HEK293 (cell line): ENCODE data around the gene CPN1.

Source experiments
- CTCF ChIA-PET: fragments of 350-600 bp; formaldehyde crosslinking; extraction: SDS; loops from one replicate; lab custom pipeline; 2021; ENCODE audit warnings: antibody characterized with exemption; lab: Yijun Ruan, JAX
- POLR2A ChIA-PET: fragments of 300-600 bp; formaldehyde crosslinking; extraction: SDS; loops from one replicate; lab custom pipeline; 2020; ENCODE audit warnings: antibody characterized with exemption, inconsistent platforms; lab: Yijun Ruan, JAX
- H3K27ac ChIP-seq: fragments of 200-500 bp; sonication (Bioruptor generic); 2 replicates; pipeline ENCODE4 v1.5.1; 2014; ENCODE audit warnings: low read depth, low read length, control low read depth, inconsistent platforms; ENCODE audit errors: extremely low read depth
- H3K36me3 ChIP-seq, 2 experiments: fragments of 200-500 bp in 1 of 2; sonication (Bioruptor generic) in 1 of 2; 1 replicate in 1 of 2; 2 replicates in 1 of 2; pipeline ENCODE4 v1.5.1; 2014 to 2017; ENCODE audit warnings: inconsistent platforms in 2 of 2, low read length in 2 of 2; ENCODE audit not compliant: control insufficient read depth in 2 of 2, insufficient read depth in 1 of 2
- H3K4me1 ChIP-seq: fragments of 200-500 bp; sonication (Bioruptor generic); 2 replicates; pipeline ENCODE4 v1.5.1; 2014; ENCODE audit warnings: mild to moderate bottlenecking, low read length, inconsistent platforms; ENCODE audit not compliant: control insufficient read depth, insufficient read depth
- H3K4me3 ChIP-seq: 2 replicates; pipeline ENCODE4 v1.5.1; 2011; ENCODE audit warnings: low read depth, mild to moderate bottlenecking, control low read depth, low read length, moderate library complexity
- H3K9me3 ChIP-seq: fragments of 200-500 bp; sonication (Bioruptor generic); 2 replicates; pipeline ENCODE4 v1.5.1; 2014; ENCODE audit warnings: low read depth, low read length, inconsistent platforms; ENCODE audit not compliant: control insufficient read depth, insufficient read depth
- BCL6B ChIP-seq: fragments of 450-650 bp; formaldehyde crosslinking; IDR thresholded peaks from 2 replicates; pipeline ENCODE4 v1.5.1; 2017; ENCODE audit warnings: missing biosample characterization, missing genetic modification characterization
- CTCF ChIP-seq: fragments of 450-650 bp; formaldehyde crosslinking; IDR thresholded peaks from 2 replicates; pipeline ENCODE4 v1.5.1; 2016; ENCODE audit warnings: missing biosample characterization, missing genetic modification characterization
- GLI2 ChIP-seq: fragments of 450-650 bp; formaldehyde crosslinking; IDR thresholded peaks from 2 replicates; pipeline ENCODE4; 2017; ENCODE audit warnings: missing biosample characterization, missing genetic modification characterization, low read depth, borderline replicate concordance
- KLF10 ChIP-seq: fragments of 450-650 bp; IDR thresholded peaks from 2 replicates; pipeline ENCODE4 v1.5.1; 2018; ENCODE audit warnings: missing biosample characterization, mild to moderate bottlenecking, missing genetic modification characterization
- KLF16 ChIP-seq: fragments of 450-650 bp; formaldehyde crosslinking; IDR thresholded peaks from 2 replicates; pipeline ENCODE4 v1.5.1; 2017; ENCODE audit warnings: missing biosample characterization, missing genetic modification characterization
- SETDB1 ChIP-seq: IDR thresholded peaks from one replicate; pipeline ENCODE4 v1.6.1; 2017; ENCODE audit warnings: mild to moderate bottlenecking, low read length, moderate library complexity, mixed read lengths; ENCODE audit not compliant: insufficient read length
- ZBTB21 ChIP-seq: fragments of 450-650 bp; formaldehyde crosslinking; IDR thresholded peaks from 2 replicates; pipeline ENCODE4 v1.5.1; 2017; ENCODE audit warnings: missing biosample characterization, missing genetic modification characterization
- ZBTB48 ChIP-seq: fragments of 450-650 bp; formaldehyde crosslinking; IDR thresholded peaks from 2 replicates; pipeline ENCODE4 v1.5.1; 2016; ENCODE audit warnings: missing biosample characterization, missing genetic modification characterization
- ZFP37 ChIP-seq: fragments of 450-650 bp; formaldehyde crosslinking; IDR thresholded peaks from 2 replicates; pipeline ENCODE4 v1.5.1; 2016; ENCODE audit warnings: missing biosample characterization, missing genetic modification characterization
- ZNF10 ChIP-seq: fragments of 450-650 bp; formaldehyde crosslinking; IDR thresholded peaks from 2 replicates; pipeline ENCODE4 v1.5.1; 2017; ENCODE audit warnings: missing biosample characterization, missing genetic modification characterization
- ZNF114 ChIP-seq: fragments of 450-650 bp; formaldehyde crosslinking; IDR thresholded peaks from 2 replicates; pipeline ENCODE4 v1.5.0; 2017; ENCODE audit warnings: missing biosample characterization, missing genetic modification characterization
- ZNF132 ChIP-seq: fragments of 450-650 bp; formaldehyde crosslinking; IDR thresholded peaks from 2 replicates; pipeline ENCODE4 v1.5.1; 2017; ENCODE audit warnings: missing biosample characterization, missing genetic modification characterization, borderline replicate concordance
- ZNF19 ChIP-seq: fragments of 450-650 bp; formaldehyde crosslinking; IDR thresholded peaks from 2 replicates; pipeline ENCODE4; 2016; ENCODE audit warnings: missing biosample characterization, missing genetic modification characterization, low read depth
- ZNF211 ChIP-seq: fragments of 450-650 bp; formaldehyde crosslinking; IDR thresholded peaks from 2 replicates; pipeline ENCODE4 v1.5.1; 2016; ENCODE audit warnings: low read depth, missing biosample characterization, missing genetic modification characterization
- ZNF221 ChIP-seq: fragments of 450-650 bp; formaldehyde crosslinking; IDR thresholded peaks from 2 replicates; pipeline ENCODE4 v1.5.1; 2017; ENCODE audit warnings: missing biosample characterization, missing genetic modification characterization, borderline replicate concordance
- ZNF223 ChIP-seq: fragments of 450-650 bp; formaldehyde crosslinking; IDR thresholded peaks from 2 replicates; pipeline ENCODE4 v1.5.1; 2016; ENCODE audit warnings: missing biosample characterization, missing genetic modification characterization
- ZNF366 ChIP-seq: fragments of 450-650 bp; formaldehyde crosslinking; conservative IDR thresholded peaks from 2 replicates; pipeline ENCODE4 v1.5.1; 2016; ENCODE audit warnings: missing biosample characterization, missing genetic modification characterization
- ZNF416 ChIP-seq: fragments of 450-650 bp; formaldehyde crosslinking; IDR thresholded peaks from 2 replicates; pipeline ENCODE4 v1.5.1; 2016; ENCODE audit warnings: missing biosample characterization, missing genetic modification characterization
- ZNF521 ChIP-seq: fragments of 450-650 bp; formaldehyde crosslinking; IDR thresholded peaks from 2 replicates; pipeline ENCODE4 v1.5.1; 2017; ENCODE audit warnings: missing biosample characterization, mild to moderate bottlenecking, missing genetic modification characterization
- ZNF544 ChIP-seq: fragments of 450-650 bp; formaldehyde crosslinking; IDR thresholded peaks from 2 replicates; pipeline ENCODE4 v1.5.0; 2017; ENCODE audit warnings: missing biosample characterization, missing genetic modification characterization
- ZNF558 ChIP-seq: fragments of 450-650 bp; formaldehyde crosslinking; IDR thresholded peaks from 2 replicates; pipeline ENCODE4 v1.5.1; 2016; ENCODE audit warnings: missing biosample characterization, missing genetic modification characterization
- ZNF658 ChIP-seq: fragments of 450-650 bp; formaldehyde crosslinking; IDR thresholded peaks from 2 replicates; pipeline ENCODE4; 2016; ENCODE audit warnings: missing biosample characterization, missing genetic modification characterization
- ZNF692 ChIP-seq: fragments of 450-650 bp; formaldehyde crosslinking; IDR thresholded peaks from 2 replicates; pipeline ENCODE4 v1.5.1; 2016; ENCODE audit warnings: missing biosample characterization, missing genetic modification characterization
- ZNF701 ChIP-seq: fragments of 450-650 bp; formaldehyde crosslinking; IDR thresholded peaks from 2 replicates; pipeline ENCODE4 v1.5.1; 2016; ENCODE audit warnings: missing biosample characterization, missing genetic modification characterization
- ZNF777 ChIP-seq: fragments of 450-650 bp; formaldehyde crosslinking; IDR thresholded peaks from 2 replicates; pipeline ENCODE4 v1.5.1; 2017; ENCODE audit warnings: missing biosample characterization, missing genetic modification characterization, borderline replicate concordance
- ZNF837 ChIP-seq: fragments of 450-650 bp; formaldehyde crosslinking; IDR thresholded peaks from 2 replicates; pipeline ENCODE4 v1.5.1; 2016; ENCODE audit warnings: missing biosample characterization, missing genetic modification characterization
- ZSCAN4 ChIP-seq: fragments of 450-650 bp; formaldehyde crosslinking; IDR thresholded peaks from 2 replicates; pipeline ENCODE4 v1.5.1; 2017; ENCODE audit warnings: missing biosample characterization, missing genetic modification characterization
- TF ChIP-seq, protein P1 (sequence below): fragments of 450-650 bp; formaldehyde crosslinking; IDR thresholded peaks from 2 replicates; pipeline ENCODE4 v1.5.1; 2016; ENCODE audit warnings: missing biosample characterization, missing genetic modification characterization

Gene CPN1

DNA sequence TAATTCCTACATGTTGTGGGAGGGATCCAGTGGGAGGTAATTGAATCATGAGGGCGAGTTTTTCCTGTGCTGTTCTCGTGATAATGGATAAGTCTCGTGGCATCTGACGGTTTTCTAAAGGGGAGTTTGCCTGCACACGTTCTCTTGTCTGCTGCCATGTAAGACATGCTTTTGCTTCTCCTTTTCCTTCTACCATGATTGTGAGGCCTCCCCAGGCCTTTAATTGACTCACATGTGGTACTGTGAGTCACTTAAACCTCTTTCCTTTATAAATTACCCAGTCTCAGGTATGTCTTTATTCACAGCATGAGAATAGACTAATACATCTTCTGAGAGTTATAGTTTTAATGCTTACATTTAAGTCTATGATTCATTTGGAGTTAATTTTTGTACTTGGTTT, 22.6 kb upstream of the CPN1 start:
- TF ChIP-seq ZNF544 (tag by site-specific recombination), result no peak
- TF ChIP-seq SETDB1, result no peak
- no peak for TF ChIP-seq ZNF777 (tag by site-specific recombination)
- no peak for TF ChIP-seq BCL6B
- TF ChIP-seq ZFP37, result no peak
- no peak for TF ChIP-seq ZNF366
- no peak for TF ChIP-seq ZNF221 (tag by site-specific recombination)
- no peak for TF ChIP-seq ZNF658
- TF ChIP-seq, protein P1, sequence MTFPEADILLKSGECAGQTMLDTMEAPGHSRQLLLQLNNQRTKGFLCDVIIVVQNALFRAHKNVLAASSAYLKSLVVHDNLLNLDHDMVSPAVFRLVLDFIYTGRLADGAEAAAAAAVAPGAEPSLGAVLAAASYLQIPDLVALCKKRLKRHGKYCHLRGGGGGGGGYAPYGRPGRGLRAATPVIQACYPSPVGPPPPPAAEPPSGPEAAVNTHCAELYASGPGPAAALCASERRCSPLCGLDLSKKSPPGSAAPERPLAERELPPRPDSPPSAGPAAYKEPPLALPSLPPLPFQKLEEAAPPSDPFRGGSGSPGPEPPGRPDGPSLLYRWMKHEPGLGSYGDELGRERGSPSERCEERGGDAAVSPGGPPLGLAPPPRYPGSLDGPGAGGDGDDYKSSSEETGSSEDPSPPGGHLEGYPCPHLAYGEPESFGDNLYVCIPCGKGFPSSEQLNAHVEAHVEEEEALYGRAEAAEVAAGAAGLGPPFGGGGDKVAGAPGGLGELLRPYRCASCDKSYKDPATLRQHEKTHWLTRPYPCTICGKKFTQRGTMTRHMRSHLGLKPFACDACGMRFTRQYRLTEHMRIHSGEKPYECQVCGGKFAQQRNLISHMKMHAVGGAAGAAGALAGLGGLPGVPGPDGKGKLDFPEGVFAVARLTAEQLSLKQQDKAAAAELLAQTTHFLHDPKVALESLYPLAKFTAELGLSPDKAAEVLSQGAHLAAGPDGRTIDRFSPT, result no peak
- TF ChIP-seq ZNF416 (tag by site-specific recombination), result no peak
- TF ChIP-seq ZNF837 (tag by site-specific recombination), result no peak
- TF ChIP-seq ZNF132, result no peak
- no peak for TF ChIP-seq ZBTB21 (tag by site-specific recombination)
- TF ChIP-seq ZNF701 (tag by site-specific recombination), result no peak
- TF ChIP-seq KLF10 (tag by site-specific recombination), result no peak
- no peak for TF ChIP-seq ZNF521 (tag by site-specific recombination)
- TF ChIP-seq ZNF211 (tag by site-specific recombination), result no peak
- no peak for TF ChIP-seq KLF16 (tag by site-specific recombination)
- no peak for TF ChIP-seq ZSCAN4 (tag by site-specific recombination)
- no peak for TF ChIP-seq ZNF19 (tag by site-specific recombination)
- no peaks in the 10 kb centered on the region for H3K36me3 ChIP-seq
- CTCF ChIA-PET, result interaction anchor here (0.6 kb wide), 1 partner anchor 219 kb away, joined by 3 read pairs; no protein-coding TSS in a partner anchor
- H3K4me1 ChIP-seq, result no peaks in the 10 kb centered on the region
- POLR2A ChIA-PET, result no interaction called here
- H3K4me3 ChIP-seq, result no peak overlapping the region
- H3K27ac ChIP-seq, result no peak overlapping the region
- H3K9me3 ChIP-seq, result no peaks in the 10 kb centered on the region; the same call in 1 of the 2 replicates

GRCh38 chr10:100103581-100103980, 21.9 kb upstream of the CPN1 start:
- H3K9me3 ChIP-seq, result no peaks in the 10 kb centered on the region; the same call in 1 of the 2 replicates
- POLR2A ChIA-PET, result no interaction called here
- no peaks in the 10 kb centered on the region for H3K36me3 ChIP-seq
- no peaks in the 10 kb centered on the region for H3K4me1 ChIP-seq
- TF ChIP-seq ZNF692, result no peak
- TF ChIP-seq ZNF10 (tag by site-specific recombination), result no peak
- TF ChIP-seq ZNF558, result no peak
- no peak for TF ChIP-seq ZNF223 (tag by site-specific recombination)
- no peak for TF ChIP-seq ZBTB48 (tag by site-specific recombination)
- TF ChIP-seq CTCF (tag by site-specific recombination), result no peak
- TF ChIP-seq ZNF114 (tag by site-specific recombination), result no peak
- no peak for TF ChIP-seq GLI2
- TF ChIP-seq, all 188 proteins: peak for 0
- H3K4me3 ChIP-seq, result no peak overlapping the region
- no peak overlapping the region for H3K27ac ChIP-seq
- CTCF ChIA-PET, result interaction anchor here (0.6 to 1.2 kb wide), 2 partner anchors 58 to 220 kb away, joined by 3 read pairs; no protein-coding TSS in a partner anchor
